ENCODE results near the gene APOBEC3F. TPM values are rescaled to one million over a fixed set of nuclear protein-coding genes. Genes with fewer than 3 reads are reported as not detected.
"Not testable (repeated sequence)": the region's sequence is repeated elsewhere in the genome, so short reads cannot be mapped to it uniquely, and the experiment has no call there.

The APOBEC3F gene
- total RNA-seq, 1 donor from 2014 or later: 1.7 TPM

DNA sequence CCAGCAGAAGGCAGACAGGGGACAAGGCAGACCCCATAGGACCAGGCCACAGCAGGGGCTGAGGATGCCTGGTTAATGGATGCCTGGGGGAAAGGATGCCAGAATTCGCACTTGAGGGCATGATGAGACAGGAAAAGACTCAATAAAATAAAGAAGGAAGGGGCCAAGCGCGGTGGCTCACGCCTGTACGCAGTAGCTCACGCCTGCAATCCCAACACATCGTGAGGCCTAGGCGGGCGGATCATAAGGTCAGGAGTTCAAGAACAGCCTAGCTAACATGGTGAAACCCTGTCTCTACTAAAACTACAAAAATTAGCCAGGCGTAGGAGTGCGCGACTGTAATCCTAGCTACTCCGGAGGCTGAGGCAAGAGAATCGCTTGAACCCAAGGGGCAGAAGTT, 10.0 kb upstream of the APOBEC3F start:
- no peak overlapping the region for H3K4me3 ChIP-seq (ENCODE audit: low read depth, low read length)
- no peak for DNase-seq (ENCODE audit: low read depth)
- TF ChIP-seq, protein P1, sequence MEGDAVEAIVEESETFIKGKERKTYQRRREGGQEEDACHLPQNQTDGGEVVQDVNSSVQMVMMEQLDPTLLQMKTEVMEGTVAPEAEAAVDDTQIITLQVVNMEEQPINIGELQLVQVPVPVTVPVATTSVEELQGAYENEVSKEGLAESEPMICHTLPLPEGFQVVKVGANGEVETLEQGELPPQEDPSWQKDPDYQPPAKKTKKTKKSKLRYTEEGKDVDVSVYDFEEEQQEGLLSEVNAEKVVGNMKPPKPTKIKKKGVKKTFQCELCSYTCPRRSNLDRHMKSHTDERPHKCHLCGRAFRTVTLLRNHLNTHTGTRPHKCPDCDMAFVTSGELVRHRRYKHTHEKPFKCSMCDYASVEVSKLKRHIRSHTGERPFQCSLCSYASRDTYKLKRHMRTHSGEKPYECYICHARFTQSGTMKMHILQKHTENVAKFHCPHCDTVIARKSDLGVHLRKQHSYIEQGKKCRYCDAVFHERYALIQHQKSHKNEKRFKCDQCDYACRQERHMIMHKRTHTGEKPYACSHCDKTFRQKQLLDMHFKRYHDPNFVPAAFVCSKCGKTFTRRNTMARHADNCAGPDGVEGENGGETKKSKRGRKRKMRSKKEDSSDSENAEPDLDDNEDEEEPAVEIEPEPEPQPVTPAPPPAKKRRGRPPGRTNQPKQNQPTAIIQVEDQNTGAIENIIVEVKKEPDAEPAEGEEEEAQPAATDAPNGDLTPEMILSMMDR (conservative IDR thresholded peaks at IDR 0.05; ENCODE audit: low read depth, low read length): no peak

GRCh38 chr22:39031434-39032295, 9.0 kb upstream of the APOBEC3F start:
- not testable (repeated sequence) for DNase-seq (ENCODE audit: low read depth); H3K4me3 ChIP-seq (ENCODE audit: low read depth, low read length)

GRCh38 chr22:39037071-39037470, 3.6 kb upstream of the APOBEC3F start:
- not testable (repeated sequence) for DNase-seq (ENCODE audit: low read depth); H3K4me3 ChIP-seq (ENCODE audit: low read depth, low read length)

GRCh38 chr22:39039306-39040126, 1.1 kb upstream of the APOBEC3F start:
- no peak overlapping the region for H3K4me3 ChIP-seq (ENCODE audit: low read depth, low read length)
- TF ChIP-seq, protein P1 (conservative IDR thresholded peaks at IDR 0.05; ENCODE audit: low read depth, low read length): no peak
- no peak for DNase-seq (ENCODE audit: low read depth)

DNA sequence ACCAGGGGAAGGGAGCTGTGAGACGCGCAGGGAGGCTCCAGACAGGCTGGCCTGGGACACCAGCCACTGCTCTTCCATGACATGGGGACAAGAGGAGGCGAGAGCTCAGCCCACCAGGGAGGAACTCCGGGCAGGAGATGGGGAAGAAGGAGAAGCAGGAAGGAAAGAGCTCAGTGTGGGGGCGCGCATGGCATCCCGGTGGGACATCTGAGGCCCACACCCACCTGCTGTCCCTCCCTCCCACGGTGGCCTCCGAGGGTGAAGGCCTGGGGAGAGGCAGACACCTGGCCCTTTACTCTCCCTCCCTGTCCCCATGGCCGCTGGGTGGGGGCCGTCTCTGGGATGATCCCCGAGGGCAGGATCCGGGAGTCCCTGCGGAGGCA, 518 bp upstream of the APOBEC3F start:
- H3K4me3 ChIP-seq (ENCODE audit: low read depth, low read length): peak overlapping the region; percentile 70
- not testable (repeated sequence) for DNase-seq (ENCODE audit: low read depth)

GRCh38 chr22:39041908-39042307, 1.2 kb downstream of the APOBEC3F start:
- no peak for DNase-seq (ENCODE audit: low read depth)
- peak overlapping the region; percentile 70 for H3K4me3 ChIP-seq (ENCODE audit: low read depth, low read length)
- TF ChIP-seq, protein P1 (conservative IDR thresholded peaks at IDR 0.05; ENCODE audit: low read depth, low read length): no peak

GRCh38 chr22:39043063-39043462, 2.4 kb downstream of the APOBEC3F start:
- not testable (repeated sequence) for H3K4me3 ChIP-seq (ENCODE audit: low read depth, low read length); DNase-seq (ENCODE audit: low read depth)

- not testable (repeated sequence) for H3K4me3 ChIP-seq (ENCODE audit: low read depth, low read length); DNase-seq (ENCODE audit: low read depth)
These were observed 4.5 kb downstream of the APOBEC3F start for GRCh38 chr22:39045136-39045535.

DNA sequence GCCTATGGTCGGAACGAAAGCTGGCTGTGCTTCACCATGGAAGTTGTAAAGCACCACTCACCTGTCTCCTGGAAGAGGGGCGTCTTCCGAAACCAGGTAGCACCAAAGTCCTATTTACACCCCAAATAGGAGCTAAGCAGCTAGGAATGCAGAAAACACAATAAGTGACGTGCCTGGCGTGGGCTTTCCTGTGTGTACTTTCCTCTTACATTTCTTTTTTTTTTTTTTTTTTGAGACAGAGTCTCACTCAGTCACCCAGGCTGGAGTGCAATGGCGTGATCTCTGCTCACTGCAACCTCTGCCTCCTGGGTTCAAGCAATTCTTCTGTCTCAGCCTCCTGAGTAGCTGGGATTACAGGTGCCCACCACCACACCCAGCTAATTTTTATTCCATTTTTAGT, 8.8 kb downstream of the APOBEC3F start:
- not testable (repeated sequence) for H3K4me3 ChIP-seq (ENCODE audit: low read depth, low read length)

GRCh38 chr22:39051844-39052495, 11.3 kb downstream of the APOBEC3F start:
- not testable (repeated sequence) for H3K4me3 ChIP-seq (ENCODE audit: low read depth, low read length); DNase-seq (ENCODE audit: low read depth)

More for the DNA sequence above, 8.8 kb downstream of the APOBEC3F start:
- not testable (repeated sequence) for DNase-seq (ENCODE audit: low read depth)
